GM18505 (cell line): ENCODE measurements around the gene TANGO2.

Experiments
- ATAC-seq: cut with Tn5 transposase; IDR thresholded peaks from one replicate; pipeline ENCODE4 v1.9.1; 2021; ENCODE audit not compliant: unreplicated experiment
- POLR2A ChIP-seq: IDR thresholded peaks from 4 replicates; pipeline ENCODE4 v1.6.1; 2011; ENCODE audit warnings: borderline replicate concordance; ENCODE audit not compliant: insufficient read depth, insufficient read length; ENCODE audit errors: extremely low read depth

The TANGO2 gene

GRCh38 chr22:20036535-20037392 is 15.9 kb downstream of the TANGO2 start:
- ATAC-seq, result no peak
- TF ChIP-seq POLR2A, result no peak

- no peak for TF ChIP-seq POLR2A
- ATAC-seq, result no peak
Measured at GRCh38 chr22:20037419-20037818, 16.5 kb downstream of the TANGO2 start.

- TF ChIP-seq POLR2A, result no peak
Measured at GRCh38 chr22:20038574-20038973, 17.7 kb downstream of the TANGO2 start.

GRCh38 chr22:20039683-20040325 is 18.9 kb downstream of the TANGO2 start:
- ATAC-seq, result no peak
- no peak for TF ChIP-seq POLR2A

More at GRCh38 chr22:20038574-20038973, 17.7 kb downstream of the TANGO2 start:
- ATAC-seq, result no peak

- no peak for TF ChIP-seq POLR2A
- ATAC-seq, result no peak
Measured at GRCh38 chr22:20040327-20041200, 19.7 kb downstream of the TANGO2 start.

- TF ChIP-seq POLR2A, result no peak
- ATAC-seq, result no peak
Measured at GRCh38 chr22:20043057-20043996, 22.4 kb downstream of the TANGO2 start.

GRCh38 chr22:20043997-20044342 is 23.1 kb downstream of the TANGO2 start:
- ATAC-seq, result no peak
- TF ChIP-seq POLR2A, result no peak

- no peak for ATAC-seq
Measured at GRCh38 chr22:20044495-20045151, 23.7 kb downstream of the TANGO2 start.

GRCh38 chr22:20046730-20047129 is 25.8 kb downstream of the TANGO2 start:
- no peak for TF ChIP-seq POLR2A
- ATAC-seq, result no peak

More at GRCh38 chr22:20044495-20045151, 23.7 kb downstream of the TANGO2 start:
- no peak for TF ChIP-seq POLR2A

GRCh38 chr22:20051927-20052308 is 31.0 kb downstream of the TANGO2 start:
- no peak for ATAC-seq
- no peak for TF ChIP-seq POLR2A

GRCh38 chr22:20052309-20053259 is 31.7 kb downstream of the TANGO2 start:
- TF ChIP-seq POLR2A, result no peak
- ATAC-seq, result no peak

- ATAC-seq, result no peak
- TF ChIP-seq POLR2A, result no peak
Measured at GRCh38 chr22:20053407-20054033, 32.6 kb downstream of the TANGO2 start.
